HepG2 (cell line): ENCODE results near the gene AKAP10. TPM values are rescaled to one million over a fixed set of nuclear protein-coding genes. Genes with fewer than 3 reads are reported as not detected.

Experiments used
- HNF4A ChIP-seq: sonication (generic); formaldehyde crosslinking; IDR thresholded peaks from 2 replicates; pipeline ENCODE4 v1.4.0; 2020; ENCODE audit warnings: missing genetic modification reagents
- HNRNPL ChIP-seq: fragments of 200-400 bp; formaldehyde crosslinking; IDR thresholded peaks from 2 replicates; pipeline ENCODE4 v1.6.1; 2017; ENCODE audit warnings: mild to moderate bottlenecking, low read depth, low read length
- NONO ChIP-seq, 2 experiments: fragments of 450-650 bp in 1 of 2; sonication (generic) in 1 of 2; formaldehyde crosslinking in 1 of 2; IDR thresholded peaks in 1 of 2; conservative IDR thresholded peaks in 1 of 2; 2 replicates each; pipeline versions ENCODE4 v1.6.1 to v1.8.0; 2017 to 2022; ENCODE audit warnings: mild to moderate bottlenecking in 1 of 2, missing genetic modification reagents in 1 of 2, moderate library complexity in 1 of 2
- PHF21A ChIP-seq: sonication (generic); formaldehyde crosslinking; IDR thresholded peaks from 2 replicates; pipeline ENCODE4 v1.5.0; 2020; ENCODE audit warnings: mild to moderate bottlenecking, missing genetic modification reagents
- SMAD9 ChIP-seq: sonication (generic); formaldehyde crosslinking; IDR thresholded peaks from 2 replicates; pipeline ENCODE4 v1.5.1; 2020; ENCODE audit warnings: mild to moderate bottlenecking, missing genetic modification reagents
- ZFP82 ChIP-seq: sonication (generic); formaldehyde crosslinking; IDR thresholded peaks from 2 replicates; pipeline ENCODE4 v1.5.1; 2020; ENCODE audit warnings: mild to moderate bottlenecking, missing genetic modification reagents, borderline replicate concordance
- ZNF160 ChIP-seq: sonication (generic); formaldehyde crosslinking; IDR thresholded peaks from 2 replicates; pipeline ENCODE4 v1.8.0; 2022; ENCODE audit warnings: mild to moderate bottlenecking, inconsistent platforms, missing genetic modification reagents
- ZNF616 ChIP-seq: sonication (generic); formaldehyde crosslinking; IDR thresholded peaks from 2 replicates; pipeline ENCODE4 v1.5.0; 2020; ENCODE audit warnings: low read depth, mild to moderate bottlenecking, missing genetic modification reagents
- ZNF660 ChIP-seq: sonication (generic); formaldehyde crosslinking; IDR thresholded peaks from 2 replicates; pipeline ENCODE4 v1.5.1; 2020; ENCODE audit warnings: mild to moderate bottlenecking, low read depth, missing genetic modification reagents, borderline replicate concordance
- ZNF737 ChIP-seq: sonication (generic); formaldehyde crosslinking; IDR thresholded peaks from 2 replicates; pipeline ENCODE4 v1.5.0; 2020; ENCODE audit warnings: missing genetic modification reagents, mild to moderate bottlenecking, borderline replicate concordance
- polyA plus RNA-seq, 8 experiments: library from polyadenylated mRNA; depleted of rRNA in 3 of 8; stranded (reverse) in 7 of 8; unstranded in 1 of 8; fragments of >200 nt; fragmentation: Illumina TruSeq in 4 of 8; extraction: Trizol in 4 of 8; gene quantifications; 2 replicates each; pipeline versions ENCODE4 v1.2.1 to v1.2.3, GENCODE V29; 2011 to 2016; ENCODE audit warnings: low read depth in 4 of 8, missing spikeins in 1 of 8, mixed read lengths in 1 of 8; ENCODE audit not compliant: insufficient read depth in 1 of 8
- total RNA-seq, 5 experiments: library from RNA; depleted of rRNA; stranded (reverse); fragments of >200 nt; fragmentation: Illumina TruSeq; extraction: Trizol; gene quantifications; 2 replicates each; pipeline ENCODE4 v1.2.3, GENCODE V29; 2016; ENCODE audit warnings: low read depth in 1 of 5
- TF ChIP-seq, protein P1 (sequence below): sonication (generic); formaldehyde crosslinking; IDR thresholded peaks from 2 replicates; pipeline ENCODE4 v1.5.1; 2020; ENCODE audit warnings: mild to moderate bottlenecking, missing genetic modification reagents
- TF ChIP-seq, protein P2 (sequence below): sonication (generic); formaldehyde crosslinking; IDR thresholded peaks from 2 replicates; pipeline ENCODE4 v1.4.0; 2020; ENCODE audit warnings: mild to moderate bottlenecking, missing genetic modification reagents, borderline replicate concordance
- TF ChIP-seq, protein P3 (sequence below): sonication (generic); formaldehyde crosslinking; IDR thresholded peaks from 2 replicates; pipeline ENCODE4 v1.9.0; 2022; ENCODE audit warnings: missing genetic modification reagents, mild to moderate bottlenecking, borderline replicate concordance
- TF ChIP-seq, protein P4 (sequence below): sonication (generic); formaldehyde crosslinking; IDR thresholded peaks from 2 replicates; pipeline ENCODE4 v1.5.1; 2020; ENCODE audit warnings: missing genetic modification reagents, mild to moderate bottlenecking, borderline replicate concordance

The AKAP10 gene
- total and polyA plus RNA-seq, 2 of the 13 experiments (the other 11 are each of a cell fraction or from before 2014, with no cell fraction given): 17.6 to 21.7 TPM

DNA sequence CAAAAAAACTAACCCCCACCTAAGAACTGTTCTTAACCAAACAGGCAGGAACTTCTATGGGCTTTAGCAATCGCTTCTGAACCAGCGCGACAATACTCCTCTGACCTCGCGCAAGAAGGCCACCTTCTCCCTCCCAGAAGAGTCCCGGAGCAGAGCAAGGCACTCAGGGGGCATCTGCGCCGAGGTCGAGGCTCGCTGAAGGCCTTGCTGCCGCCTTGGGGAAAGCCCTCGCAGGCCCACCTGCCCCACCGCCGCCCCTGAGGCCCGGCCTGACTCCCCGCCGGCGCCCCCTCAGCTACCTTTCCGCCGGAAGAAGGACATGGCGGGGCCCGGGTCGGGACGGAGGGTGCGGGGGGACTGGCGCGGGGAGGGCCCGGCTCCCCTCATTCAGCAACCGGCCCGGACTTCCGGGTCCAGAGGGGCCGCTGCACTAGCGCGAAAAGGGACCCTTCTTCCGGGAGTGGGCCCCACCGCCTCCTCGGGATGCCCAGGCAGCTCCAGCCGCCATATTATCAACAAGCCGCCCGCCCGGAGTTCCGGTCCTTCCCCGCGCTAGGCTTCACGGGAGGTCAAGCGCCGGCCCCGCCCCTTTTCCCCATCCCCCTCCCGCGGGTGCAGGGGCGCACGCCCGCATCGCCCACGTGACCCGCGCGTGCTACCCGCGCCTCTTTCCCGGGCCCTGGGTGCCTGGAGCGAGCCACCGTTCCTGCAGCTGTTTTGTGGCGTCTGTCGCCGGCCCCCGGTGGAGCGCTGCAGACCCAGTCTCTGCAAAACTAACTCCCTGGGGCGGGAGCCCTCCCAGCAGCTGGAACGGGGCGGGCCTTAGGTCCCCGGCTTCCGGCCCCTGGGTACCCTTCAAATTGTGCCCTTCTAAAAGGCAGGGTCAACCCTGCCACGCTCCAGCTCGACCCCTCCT, at the start of gene AKAP10 (continued):
- TF ChIP-seq, protein P1, sequence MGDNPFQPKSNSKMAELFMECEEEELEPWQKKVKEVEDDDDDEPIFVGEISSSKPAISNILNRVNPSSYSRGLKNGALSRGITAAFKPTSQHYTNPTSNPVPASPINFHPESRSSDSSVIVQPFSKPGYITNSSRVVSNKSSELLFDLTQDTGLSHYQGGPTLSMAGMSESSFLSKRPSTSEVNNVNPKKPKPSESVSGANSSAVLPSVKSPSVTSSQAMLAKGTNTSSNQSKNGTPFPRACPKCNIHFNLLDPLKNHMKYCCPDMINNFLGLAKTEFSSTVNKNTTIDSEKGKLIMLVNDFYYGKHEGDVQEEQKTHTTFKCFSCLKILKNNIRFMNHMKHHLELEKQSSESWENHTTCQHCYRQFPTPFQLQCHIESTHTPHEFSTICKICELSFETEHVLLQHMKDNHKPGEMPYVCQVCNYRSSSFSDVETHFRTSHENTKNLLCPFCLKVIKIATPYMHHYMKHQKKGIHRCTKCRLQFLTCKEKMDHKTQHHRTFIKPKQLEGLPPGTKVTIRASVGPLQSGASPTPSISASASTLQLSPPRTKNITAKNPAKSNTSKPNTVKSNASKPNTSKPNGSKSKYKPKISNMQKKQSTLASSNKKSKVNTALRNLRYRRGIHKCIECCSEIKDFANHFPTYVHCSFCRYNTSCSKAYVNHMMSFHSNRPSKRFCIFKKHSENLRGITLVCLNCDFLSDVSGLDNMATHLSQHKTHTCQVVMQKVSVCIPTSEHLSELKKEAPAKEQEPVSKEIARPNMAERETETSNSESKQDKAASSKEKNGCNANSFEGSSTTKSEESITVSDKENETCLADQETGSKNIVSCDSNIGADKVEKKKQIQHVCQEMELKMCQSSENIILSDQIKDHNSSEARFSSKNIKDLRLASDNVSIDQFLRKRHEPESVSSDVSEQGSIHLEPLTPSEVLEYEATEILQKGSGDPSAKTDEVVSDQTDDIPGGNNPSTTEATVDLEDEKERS (CRISPR knock-in tag): peak; percentile 92
- no peak for TF ChIP-seq HNRNPL
- TF ChIP-seq SMAD9 (CRISPR knock-in tag): peak; percentile 89
- no peak; the same call in 1 of the 2 replicates for TF ChIP-seq PHF21A (CRISPR knock-in tag)
- TF ChIP-seq, protein P2, sequence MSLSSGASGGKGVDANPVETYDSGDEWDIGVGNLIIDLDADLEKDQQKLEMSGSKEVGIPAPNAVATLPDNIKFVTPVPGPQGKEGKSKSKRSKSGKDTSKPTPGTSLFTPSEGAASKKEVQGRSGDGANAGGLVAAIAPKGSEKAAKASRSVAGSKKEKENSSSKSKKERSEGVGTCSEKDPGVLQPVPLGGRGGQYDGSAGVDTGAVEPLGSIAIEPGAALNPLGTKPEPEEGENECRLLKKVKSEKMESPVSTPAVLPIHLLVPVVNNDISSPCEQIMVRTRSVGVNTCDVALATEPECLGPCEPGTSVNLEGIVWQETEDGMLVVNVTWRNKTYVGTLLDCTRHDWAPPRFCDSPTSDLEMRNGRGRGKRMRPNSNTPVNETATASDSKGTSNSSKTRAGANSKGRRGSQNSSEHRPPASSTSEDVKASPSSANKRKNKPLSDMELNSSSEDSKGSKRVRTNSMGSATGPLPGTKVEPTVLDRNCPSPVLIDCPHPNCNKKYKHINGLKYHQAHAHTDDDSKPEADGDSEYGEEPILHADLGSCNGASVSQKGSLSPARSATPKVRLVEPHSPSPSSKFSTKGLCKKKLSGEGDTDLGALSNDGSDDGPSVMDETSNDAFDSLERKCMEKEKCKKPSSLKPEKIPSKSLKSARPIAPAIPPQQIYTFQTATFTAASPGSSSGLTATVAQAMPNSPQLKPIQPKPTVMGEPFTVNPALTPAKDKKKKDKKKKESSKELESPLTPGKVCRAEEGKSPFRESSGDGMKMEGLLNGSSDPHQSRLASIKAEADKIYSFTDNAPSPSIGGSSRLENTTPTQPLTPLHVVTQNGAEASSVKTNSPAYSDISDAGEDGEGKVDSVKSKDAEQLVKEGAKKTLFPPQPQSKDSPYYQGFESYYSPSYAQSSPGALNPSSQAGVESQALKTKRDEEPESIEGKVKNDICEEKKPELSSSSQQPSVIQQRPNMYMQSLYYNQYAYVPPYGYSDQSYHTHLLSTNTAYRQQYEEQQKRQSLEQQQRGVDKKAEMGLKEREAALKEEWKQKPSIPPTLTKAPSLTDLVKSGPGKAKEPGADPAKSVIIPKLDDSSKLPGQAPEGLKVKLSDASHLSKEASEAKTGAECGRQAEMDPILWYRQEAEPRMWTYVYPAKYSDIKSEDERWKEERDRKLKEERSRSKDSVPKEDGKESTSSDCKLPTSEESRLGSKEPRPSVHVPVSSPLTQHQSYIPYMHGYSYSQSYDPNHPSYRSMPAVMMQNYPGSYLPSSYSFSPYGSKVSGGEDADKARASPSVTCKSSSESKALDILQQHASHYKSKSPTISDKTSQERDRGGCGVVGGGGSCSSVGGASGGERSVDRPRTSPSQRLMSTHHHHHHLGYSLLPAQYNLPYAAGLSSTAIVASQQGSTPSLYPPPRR (CRISPR knock-in tag): peak; percentile 82
- TF ChIP-seq ZFP82: no peak
- TF ChIP-seq ZNF160 (CRISPR knock-in tag): peak; percentile 67; the same call in 1 of the 2 replicates
- TF ChIP-seq HNF4A (CRISPR knock-in tag): peak; percentile 31
- TF ChIP-seq, protein P3, sequence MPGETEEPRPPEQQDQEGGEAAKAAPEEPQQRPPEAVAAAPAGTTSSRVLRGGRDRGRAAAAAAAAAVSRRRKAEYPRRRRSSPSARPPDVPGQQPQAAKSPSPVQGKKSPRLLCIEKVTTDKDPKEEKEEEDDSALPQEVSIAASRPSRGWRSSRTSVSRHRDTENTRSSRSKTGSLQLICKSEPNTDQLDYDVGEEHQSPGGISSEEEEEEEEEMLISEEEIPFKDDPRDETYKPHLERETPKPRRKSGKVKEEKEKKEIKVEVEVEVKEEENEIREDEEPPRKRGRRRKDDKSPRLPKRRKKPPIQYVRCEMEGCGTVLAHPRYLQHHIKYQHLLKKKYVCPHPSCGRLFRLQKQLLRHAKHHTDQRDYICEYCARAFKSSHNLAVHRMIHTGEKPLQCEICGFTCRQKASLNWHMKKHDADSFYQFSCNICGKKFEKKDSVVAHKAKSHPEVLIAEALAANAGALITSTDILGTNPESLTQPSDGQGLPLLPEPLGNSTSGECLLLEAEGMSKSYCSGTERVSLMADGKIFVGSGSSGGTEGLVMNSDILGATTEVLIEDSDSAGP (CRISPR knock-in tag): peak; percentile 53; the same call in 1 of the 2 replicates
- TF ChIP-seq, protein P4, sequence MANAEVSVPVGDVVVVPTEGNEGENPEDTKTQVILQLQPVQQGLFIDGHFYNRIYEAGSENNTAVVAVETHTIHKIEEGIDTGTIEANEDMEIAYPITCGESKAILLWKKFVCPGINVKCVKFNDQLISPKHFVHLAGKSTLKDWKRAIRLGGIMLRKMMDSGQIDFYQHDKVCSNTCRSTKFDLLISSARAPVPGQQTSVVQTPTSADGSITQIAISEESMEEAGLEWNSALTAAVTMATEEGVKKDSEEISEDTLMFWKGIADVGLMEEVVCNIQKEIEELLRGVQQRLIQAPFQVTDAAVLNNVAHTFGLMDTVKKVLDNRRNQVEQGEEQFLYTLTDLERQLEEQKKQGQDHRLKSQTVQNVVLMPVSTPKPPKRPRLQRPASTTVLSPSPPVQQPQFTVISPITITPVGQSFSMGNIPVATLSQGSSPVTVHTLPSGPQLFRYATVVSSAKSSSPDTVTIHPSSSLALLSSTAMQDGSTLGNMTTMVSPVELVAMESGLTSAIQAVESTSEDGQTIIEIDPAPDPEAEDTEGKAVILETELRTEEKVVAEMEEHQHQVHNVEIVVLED (CRISPR knock-in tag): peak; percentile 73; the same call in 1 of the 2 replicates
- peak; percentile 79; the same call in 1 of the 2 replicates for TF ChIP-seq ZNF616
- TF ChIP-seq NONO (IDR thresholded peaks at IDR 0.05): no peak
- TF ChIP-seq NONO (CRISPR knock-in tag; conservative IDR thresholded peaks at IDR 0.05): peak; percentile 80; the same call in 1 of the 2 replicates
- TF ChIP-seq ZNF737: no peak
- TF ChIP-seq ZNF660 (CRISPR knock-in tag): no peak; the same call in 1 of the 2 replicates
